NB4 (cell line): ENCODE measurements around the gene ZFYVE28.

Experiments used
- CTCF ChIP-seq: IDR thresholded peaks from one replicate; pipeline ENCODE4 v1.5.1; 2012; ENCODE audit warnings: low read depth, low read length
- POLR2A ChIP-seq: IDR thresholded peaks from 2 replicates; pipeline ENCODE4 v1.6.1; 2011; ENCODE audit warnings: mild to moderate bottlenecking; ENCODE audit not compliant: insufficient read length; ENCODE audit errors: extremely low read depth

GRCh38 chr4:2257361-2258081 is 160.9 kb downstream of the ZFYVE28 start:
- no peak for TF ChIP-seq CTCF
- no peak for TF ChIP-seq POLR2A
